ENCODE measurements around the gene UCKL1. TPM values are rescaled to one million over a fixed set of nuclear protein-coding genes. Genes with fewer than 3 reads are reported as not detected.
"Not testable (repeated sequence)": the region's sequence is repeated elsewhere in the genome, so short reads cannot be mapped to it uniquely, and the experiment has no call there.

The UCKL1 gene
- total RNA-seq, 1 donor from 2014 or later, result 39.3 TPM

DNA sequence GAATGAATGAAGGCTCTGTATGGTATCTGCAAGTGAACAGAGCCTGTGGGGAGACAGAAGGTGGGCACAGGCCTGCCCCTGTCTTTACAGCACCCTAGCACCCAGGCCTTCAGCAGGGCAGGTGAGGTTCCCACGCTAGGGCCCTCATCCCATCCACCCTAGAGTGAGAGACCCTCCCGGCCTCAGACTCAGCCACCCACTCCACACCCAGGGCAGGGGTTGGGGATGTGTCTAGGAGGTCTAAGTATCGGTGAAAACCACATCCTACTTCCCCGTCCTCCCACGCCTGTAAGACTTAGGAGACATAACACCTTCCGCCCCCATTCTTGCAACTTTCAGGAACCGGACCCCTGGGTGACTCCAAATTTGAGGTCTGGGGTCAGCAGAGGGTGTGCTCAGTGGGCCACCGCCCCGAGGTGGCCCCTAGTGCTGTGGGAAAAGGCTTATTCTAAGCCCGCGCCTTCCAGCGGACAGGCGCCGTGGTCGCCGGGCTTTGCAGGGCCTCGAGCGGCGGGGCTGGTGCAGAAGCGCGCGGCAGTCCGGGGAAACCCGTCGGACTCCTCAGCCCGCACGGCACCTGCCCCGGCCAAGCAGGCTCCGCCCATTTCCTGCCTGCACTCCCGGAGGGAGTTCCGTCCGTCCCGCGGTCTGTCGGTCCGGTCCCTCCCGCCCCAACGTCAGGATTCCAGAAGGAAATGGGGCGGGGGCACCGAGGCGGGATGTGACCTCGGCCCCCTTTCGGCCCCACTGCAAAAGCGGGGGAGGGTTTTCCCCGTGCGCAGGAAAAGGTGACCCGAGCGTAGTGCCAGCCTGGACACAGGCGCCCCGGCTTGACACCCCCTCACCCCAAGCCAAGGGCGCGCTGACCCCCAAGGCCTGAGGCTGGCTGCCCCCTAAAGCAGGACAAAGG is 22.4 kb upstream of the UCKL1 start:
- no peaks in the 10 kb centered on the region for H3K27me3 Mint-ChIP-seq (ENCODE audit: low read depth)

GRCh38 chr20:63977739-63978276 is 21.6 kb upstream of the UCKL1 start:
- Mint-ChIP-seq H3K4me3 (peak overlapping the region; percentile 85), H3K4me1 (peaks cover 42% of the 10 kb centered on the region), H3K27me3 (ENCODE audit: low read depth) (no peaks in the 10 kb centered on the region), H3K9me3 (no peaks in the 10 kb centered on the region), H3K36me3 (ENCODE audit: low read depth) (no peaks in the 10 kb centered on the region), H3K27ac (ENCODE audit: unreplicated experiment) (no peak overlapping the region)
- DNase-seq (ENCODE audit: low read depth, low spot score), result no peak
- TF ChIP-seq CTCF (conservative IDR thresholded peaks at IDR 0.05), result no peak

More for the DNA sequence above, 22.4 kb upstream of the UCKL1 start:
- no peak overlapping the region for H3K27ac Mint-ChIP-seq (ENCODE audit: unreplicated experiment)
- H3K4me1 Mint-ChIP-seq, result peaks cover 41% of the 10 kb centered on the region
- TF ChIP-seq CTCF (conservative IDR thresholded peaks at IDR 0.05), result no peak
- H3K4me3 Mint-ChIP-seq, result peak overlapping the region; percentile 85
- DNase-seq (ENCODE audit: low read depth, low spot score), result peak; percentile 40
- no peaks in the 10 kb centered on the region for H3K9me3 Mint-ChIP-seq
- H3K36me3 Mint-ChIP-seq (ENCODE audit: low read depth), result no peaks in the 10 kb centered on the region

GRCh38 chr20:63976980-63977738 is 20.9 kb upstream of the UCKL1 start:
- no peak for TF ChIP-seq CTCF (conservative IDR thresholded peaks at IDR 0.05)
- H3K4me3 Mint-ChIP-seq, result peak overlapping the region; percentile 85
- peaks cover 43% of the 10 kb centered on the region for H3K4me1 Mint-ChIP-seq
- DNase-seq (ENCODE audit: low read depth, low spot score), result no peak
- no peaks in the 10 kb centered on the region for H3K27me3 Mint-ChIP-seq (ENCODE audit: low read depth)
- H3K36me3 Mint-ChIP-seq (ENCODE audit: low read depth), result no peaks in the 10 kb centered on the region
- no peak overlapping the region for H3K27ac Mint-ChIP-seq (ENCODE audit: unreplicated experiment)
- H3K9me3 Mint-ChIP-seq, result no peaks in the 10 kb centered on the region

DNA sequence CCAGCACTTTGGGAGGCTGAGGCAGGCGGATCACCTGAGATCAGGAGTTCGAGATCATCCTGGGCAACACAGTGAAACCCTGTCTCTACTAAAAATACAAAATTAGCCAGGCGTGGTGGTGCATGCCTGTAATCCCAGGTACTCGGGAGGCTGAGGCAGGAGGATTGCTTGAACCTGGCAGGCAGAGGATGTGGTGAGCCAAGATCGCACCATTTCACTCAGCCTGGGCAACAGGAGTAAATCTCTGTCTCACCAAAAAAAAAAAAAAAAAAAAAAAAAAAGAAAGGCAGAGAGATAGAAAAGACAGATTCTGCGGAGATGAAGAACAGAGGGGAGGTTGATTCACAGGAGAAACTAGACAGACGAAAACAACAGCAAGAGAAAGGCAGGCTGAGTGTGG is 20.3 kb upstream of the UCKL1 start:
- Mint-ChIP-seq H3K4me1 (peaks cover 39% of the 10 kb centered on the region), H3K4me3 (peak overlapping the region; percentile 66)
- H3K9me3 Mint-ChIP-seq; H3K36me3 Mint-ChIP-seq (ENCODE audit: low read depth); H3K27ac Mint-ChIP-seq (ENCODE audit: unreplicated experiment); H3K27me3 Mint-ChIP-seq (ENCODE audit: low read depth); DNase-seq (ENCODE audit: low read depth, low spot score): not testable (repeated sequence)

DNA sequence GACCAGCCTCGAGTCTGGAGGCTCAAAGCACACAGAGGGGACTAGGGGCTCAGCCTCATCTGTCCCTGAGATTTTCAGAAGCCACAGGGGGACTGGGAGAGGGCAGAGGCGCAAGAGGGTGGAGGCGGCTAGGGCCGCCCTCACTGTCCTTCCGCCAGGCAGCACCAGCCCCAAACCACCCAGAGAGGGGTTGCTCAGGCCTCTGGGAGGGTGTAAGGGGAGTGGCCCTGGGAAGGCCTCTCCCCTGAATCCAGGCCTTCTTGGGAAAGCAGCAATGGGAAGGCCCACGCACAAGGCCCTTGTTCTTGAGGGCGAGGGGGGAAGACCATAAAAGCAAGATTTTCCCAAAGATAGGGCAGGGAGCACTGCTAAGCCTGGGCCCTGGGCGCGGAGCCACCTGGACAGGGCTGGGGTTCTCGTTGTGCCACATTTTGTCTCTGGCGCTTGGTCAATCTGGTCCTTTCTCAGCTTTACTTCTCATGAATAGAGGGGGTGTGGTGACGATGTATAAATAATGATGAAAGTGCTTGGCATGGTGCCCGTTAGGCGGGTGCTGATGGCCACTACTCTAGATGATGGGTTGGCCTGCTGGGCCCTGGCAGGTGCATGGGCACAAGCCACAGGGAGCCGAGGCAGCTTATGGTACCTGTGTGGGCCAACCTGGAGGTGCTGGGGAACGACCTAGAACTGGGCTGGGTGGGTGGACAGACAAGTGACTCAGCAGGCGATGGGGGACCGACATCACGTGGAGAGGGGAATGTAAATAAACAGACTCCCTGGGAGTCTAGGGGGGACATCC is 18.4 kb upstream of the UCKL1 start:
- Mint-ChIP-seq H3K27me3 (ENCODE audit: low read depth) (peaks cover 3% of the 10 kb centered on the region), H3K9me3 (no peaks in the 10 kb centered on the region), H3K4me1 (peaks cover 20% of the 10 kb centered on the region), H3K27ac (ENCODE audit: unreplicated experiment) (no peak overlapping the region), H3K4me3 (peak overlapping the region; percentile 66), H3K36me3 (ENCODE audit: low read depth) (no peaks in the 10 kb centered on the region)
- DNase-seq (ENCODE audit: low read depth, low spot score), result no peak
- no peak for TF ChIP-seq CTCF (conservative IDR thresholded peaks at IDR 0.05)
